Endothelial cell of umbilical vein (primary cell): ENCODE results near the gene PON1. TPM values are rescaled to one million over a fixed set of nuclear protein-coding genes. Genes with fewer than 3 reads are reported as not detected.
A peak's percentile ranks its signal among the peaks of the same experiment; 100 is the strongest.

Experiments
- Bru-seq: library from RNA; stranded (reverse); fragments of 400-500 nt; gene quantifications from one replicate; lab custom pipeline; 2021; lab: Mats Ljungman, UMichigan
- BruChase-seq, 2 experiments: library from RNA; stranded (reverse); fragments of 400-500 nt; gene quantifications; one replicate each; lab custom pipeline; 2021; lab: Mats Ljungman, UMichigan
- BruUV-seq: library from RNA; stranded (reverse); fragments of 400-500 nt; replicated peaks from 2 replicates; lab custom pipeline; 2021; lab: Mats Ljungman, UMichigan
- CTCF ChIA-PET: fragments of 300-600, 350-600 bp; sonication (Branson Sonifier 250); formaldehyde crosslinking; loops from one replicate; lab custom pipeline; 2021; ENCODE audit warnings: antibody characterized with exemption, inconsistent platforms; lab: Charles Lee
- POLR2A ChIA-PET: fragments of 300-600, 350-600 bp; sonication (Branson Sonifier 250); formaldehyde crosslinking; loops from one replicate; lab custom pipeline; 2021; ENCODE audit warnings: antibody characterized with exemption, inconsistent platforms; lab: Charles Lee
- DNase-seq: peaks from one replicate; pipeline ENCODE4 v3.0.0-alpha.2; 2011; ENCODE audit warnings: low read depth, low spot score
- FAIRE-seq: peaks from 2 replicates; lab custom pipeline; 2011; peaks lifted over from hg19 to GRCh38; lab: Jason Lieb, UNC
- H2AFZ ChIP-seq: 2 replicates; pipeline ENCODE4 v1.6.0; 2012; ENCODE audit warnings: low read depth, low read length, control low read depth, inconsistent platforms
- H3K27ac ChIP-seq: 2 replicates; pipeline ENCODE4 v1.5.1; 2011; ENCODE audit warnings: low read depth, mild to moderate bottlenecking, control low read depth, low read length, moderate library complexity; ENCODE audit not compliant: insufficient read depth
- H3K27me3 ChIP-seq, 2 experiments: 2 replicates each; pipeline versions ENCODE4 v1.6.0 to v1.6.1; 2011; ENCODE audit warnings: low read length in 2 of 2, mixed read lengths in 1 of 2; ENCODE audit not compliant: control insufficient read depth in 2 of 2, insufficient read depth in 2 of 2
- H3K36me3 ChIP-seq, 2 experiments: 2 replicates in 1 of 2; 3 replicates in 1 of 2; pipeline ENCODE4 v1.5.1; 2011; ENCODE audit warnings: low read length in 2 of 2, mild to moderate bottlenecking in 1 of 2, moderate library complexity in 1 of 2; ENCODE audit not compliant: control insufficient read depth in 2 of 2, insufficient read depth in 2 of 2; ENCODE audit errors: extremely low read depth in 1 of 2
- H3K4me1 ChIP-seq: 3 replicates; pipeline ENCODE4 v1.5.1; 2011; ENCODE audit warnings: mild to moderate bottlenecking, low read length; ENCODE audit not compliant: control insufficient read depth, insufficient read depth; ENCODE audit errors: extremely low read depth
- H3K4me2 ChIP-seq: 2 replicates; pipeline ENCODE4 v1.6.1; 2011; ENCODE audit warnings: low read length, control low read depth, mixed read lengths; ENCODE audit not compliant: insufficient read depth
- H3K4me3 ChIP-seq, 3 experiments: fragments of 200-600 bp in 1 of 3; sonication (generic), shearing (Covaris generic) in 1 of 3; replicated peaks in 1 of 3; 2 replicates each; pipeline ENCODE4 v1.5.1; 2011 to 2016; ENCODE audit warnings: control low read depth in 3 of 3, low read length in 3 of 3, mild to moderate bottlenecking in 2 of 3, inconsistent platforms in 1 of 3, low read depth in 1 of 3, moderate library complexity in 1 of 3; ENCODE audit not compliant: insufficient read depth in 1 of 3
- H3K79me2 ChIP-seq: 2 replicates; pipeline ENCODE4 v1.6.0; 2012; ENCODE audit warnings: low read length, inconsistent platforms; ENCODE audit not compliant: control insufficient read depth, insufficient read depth
- H3K9ac ChIP-seq: replicated peaks from 2 replicates; pipeline ENCODE3; 2011; ENCODE audit warnings: low read length, control low read depth; ENCODE audit not compliant: insufficient read depth; ENCODE audit errors: extremely low read depth
- H3K9me1 ChIP-seq: replicated peaks from 3 replicates; pipeline ENCODE4 v1.6.0; 2011; ENCODE audit warnings: mild to moderate bottlenecking, low read length; ENCODE audit not compliant: control insufficient read depth, insufficient read depth; ENCODE audit errors: extremely low read depth
- H3K9me3 ChIP-seq: replicated peaks from 2 replicates; pipeline ENCODE4 v1.5.1; 2012; ENCODE audit warnings: low read length, inconsistent platforms; ENCODE audit not compliant: control insufficient read depth, insufficient read depth
- H4K20me1 ChIP-seq: replicated peaks from 2 replicates; pipeline ENCODE3; 2011; ENCODE audit warnings: mild to moderate bottlenecking, low read length; ENCODE audit not compliant: control insufficient read depth, insufficient read depth; ENCODE audit errors: extremely low read depth
- GATA2 ChIP-seq: IDR thresholded peaks from 2 replicates; pipeline ENCODE4 v1.7.0; 2011; ENCODE audit warnings: low read depth, mild to moderate bottlenecking, moderate library complexity, mixed read lengths, low read length; ENCODE audit not compliant: insufficient read length, insufficient read depth
- POLR2AphosphoS5 ChIP-seq: IDR thresholded peaks from 2 replicates; pipeline ENCODE4 v1.6.1; 2012; ENCODE audit warnings: low read depth, mild to moderate bottlenecking, control low read depth, low read length, moderate library complexity; ENCODE audit not compliant: insufficient read depth
- dilution Hi-C: fragments of 300-500 bp; cut with MboI; formaldehyde crosslinking; loops from one replicate; pipeline ENCODE4 v1.15.0; 2019; ENCODE audit warnings: low sequenced_read_pairs; ENCODE audit not compliant: extremely low pct_ligation_motif_present
- intact Hi-C: fragments of 100-400 bp; cut with micrococcal nuclease; formaldehyde crosslinking; loops from one replicate; pipeline ENCODE4 v1.10.0; 2022
- long read RNA-seq: library from polyadenylated mRNA; stranded (forward); transcript quantifications from one replicate; pipeline ENCODE4 v2.0.0, GENCODE V29; 2021
- polyA minus RNA-seq, 3 experiments: library from RNA; depleted of rRNA, polyadenylated mRNA; stranded (reverse); fragments of >200 nt; gene quantifications; 1 replicate in 1 of 3; 2 replicates in 2 of 3; pipeline ENCODE4 v1.2.3, GENCODE V29; 2011
- polyA plus RNA-seq, 4 experiments: library from polyadenylated mRNA; depleted of rRNA in 3 of 4; stranded (reverse) in 3 of 4; unstranded in 1 of 4; fragments of >200 nt; gene quantifications; 2 replicates each; pipeline versions ENCODE4 v1.2.1 to v1.2.3, GENCODE V29; 2011 to 2012; ENCODE audit warnings: missing spikeins in 1 of 4
- total RNA-seq: library from RNA; stranded (reverse); gene quantifications from 2 replicates; pipeline ENCODE4 v1.2.3, GENCODE V29; 2021
- TF ChIP-seq, protein P1 (sequence below), 2 donors: IDR thresholded peaks; 1 replicate in 1 of 2; 2 replicates in 1 of 2; pipeline ENCODE4 v1.5.1; 2011; ENCODE audit warnings: low read length in 2 of 2, mild to moderate bottlenecking in 2 of 2, moderate library complexity in 2 of 2, control low read depth in 1 of 2, inconsistent platforms in 1 of 2, low read depth in 1 of 2; ENCODE audit not compliant: insufficient read depth in 1 of 2; ENCODE audit errors: extremely low read depth in 1 of 2

The PON1 gene
- total RNA-seq: not detected in 2 replicates
- polyA plus RNA-seq: not detected in 2 replicates
- not detected in 2 replicates for polyA plus RNA-seq (2011; cell fraction: cytosol; rRNA removed)
- polyA plus RNA-seq (2011; cell fraction: nucleus; rRNA removed): 0.11 and 0.49 TPM in 2 replicates
- not detected in 2 replicates for polyA plus RNA-seq (2012)
- polyA minus RNA-seq: not detected in 2 replicates
- polyA minus RNA-seq (2011; cell fraction: cytosol; rRNA and poly(A)+ RNA removed): not detected
- not detected in 2 replicates for polyA minus RNA-seq (2011; cell fraction: nucleus; rRNA and poly(A)+ RNA removed)
- Bru-seq, nascent RNA: percentile 11 among the genes with signal in this experiment
- BruChase-seq, experiment 1, labeled RNA remaining after a 6-hour chase: percentile 5 among the genes with signal in this experiment
- percentile 17 among the genes with signal in this experiment for BruChase-seq, experiment 2, labeled RNA remaining after a 2-hour chase
- long read RNA-seq: 0 reads

DNA sequence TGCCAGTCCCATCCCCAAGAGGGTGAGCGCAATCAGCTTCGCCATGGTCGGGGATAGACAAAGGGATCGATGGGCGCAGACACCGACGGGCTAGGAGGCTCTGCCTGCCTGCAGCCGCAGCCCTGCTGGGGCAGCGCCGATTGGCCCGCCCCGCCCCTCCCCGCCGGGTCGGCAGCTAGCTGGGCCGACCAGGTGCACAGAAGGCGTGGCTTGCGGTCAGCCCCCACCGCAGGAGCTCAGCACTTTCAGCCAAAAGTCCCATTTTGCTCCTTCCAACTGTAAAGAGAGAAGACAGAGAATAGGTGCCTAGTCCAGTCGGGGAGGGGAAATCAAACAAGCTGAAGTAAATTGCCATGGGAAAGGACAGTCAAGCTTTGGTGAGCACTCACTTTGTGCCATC, at the start of gene PON1:
PON1 (minus strand) TSS at position 102 of the 400 bp plus-strand sequence; CDS start at position 45, 57 bp downstream.
- no peaks in the 10 kb centered on the region for H3K9me3 ChIP-seq
- no peaks in the 10 kb centered on the region for H3K4me1 ChIP-seq
- H3K4me3 ChIP-seq: no peak within 1 kb of the TSS
- DNase-seq (no peak), FAIRE-seq (no peak)
- peaks cover 9 to 10% of the 10 kb centered on the region in 2 experiments for H3K27me3 ChIP-seq
- H3K9ac ChIP-seq: no peak within 1 kb of the TSS
- H3K4me2 ChIP-seq: no peak within 1 kb of the TSS
- no peak within 1 kb of the TSS for H3K27ac ChIP-seq
- no peaks in the 10 kb centered on the region for H3K79me2 ChIP-seq
- POLR2A ChIA-PET: no interaction called here
- CTCF ChIA-PET: interaction anchor here (1.3 kb wide), 1 partner anchor 35 kb away, joined by 3 read pairs; no protein-coding TSS in a partner anchor
- no peak for TF ChIP-seq GATA2
- H2AFZ ChIP-seq: no peak within 1 kb of the TSS
- no peaks in the 10 kb centered on the region for H3K36me3 ChIP-seq
- no peaks in the 10 kb centered on the region for H4K20me1 ChIP-seq
- dilution Hi-C loops: no loop called here
- no TSS peak for BruUV-seq
- no peaks in the 10 kb centered on the region for H3K9me1 ChIP-seq
- intact Hi-C loops: loop anchor here (1.0 kb wide), 1 partner anchor 8 kb away; no protein-coding TSS in a partner anchor

DNA sequence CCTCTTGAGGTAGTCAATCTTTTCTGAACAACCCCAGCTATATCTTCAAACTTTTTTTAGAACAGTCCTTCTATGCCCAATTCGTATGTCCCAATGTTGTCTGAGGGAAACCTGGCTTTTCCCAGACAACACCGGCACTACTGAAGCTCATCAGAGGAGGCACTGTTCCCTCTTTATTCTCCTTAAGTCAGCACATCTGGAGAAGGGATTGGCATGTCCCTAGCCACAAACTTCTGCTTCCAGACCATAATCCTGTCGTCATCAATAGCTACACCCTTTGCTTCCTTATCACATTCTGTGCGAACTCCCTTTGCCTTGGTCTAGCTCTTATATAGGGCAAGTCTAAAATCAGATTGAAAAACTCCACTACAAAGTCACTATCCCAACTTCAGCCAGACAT, 49.0 kb upstream of the PON1 start:
- no peaks in the 10 kb centered on the region for H3K36me3 ChIP-seq
- no peak overlapping the region for H3K27ac ChIP-seq
- FAIRE-seq (no peak), DNase-seq (no peak)
- H3K9me1 ChIP-seq: no peaks in the 10 kb centered on the region
- H2AFZ ChIP-seq: no peak overlapping the region
- TF ChIP-seq, protein P1, sequence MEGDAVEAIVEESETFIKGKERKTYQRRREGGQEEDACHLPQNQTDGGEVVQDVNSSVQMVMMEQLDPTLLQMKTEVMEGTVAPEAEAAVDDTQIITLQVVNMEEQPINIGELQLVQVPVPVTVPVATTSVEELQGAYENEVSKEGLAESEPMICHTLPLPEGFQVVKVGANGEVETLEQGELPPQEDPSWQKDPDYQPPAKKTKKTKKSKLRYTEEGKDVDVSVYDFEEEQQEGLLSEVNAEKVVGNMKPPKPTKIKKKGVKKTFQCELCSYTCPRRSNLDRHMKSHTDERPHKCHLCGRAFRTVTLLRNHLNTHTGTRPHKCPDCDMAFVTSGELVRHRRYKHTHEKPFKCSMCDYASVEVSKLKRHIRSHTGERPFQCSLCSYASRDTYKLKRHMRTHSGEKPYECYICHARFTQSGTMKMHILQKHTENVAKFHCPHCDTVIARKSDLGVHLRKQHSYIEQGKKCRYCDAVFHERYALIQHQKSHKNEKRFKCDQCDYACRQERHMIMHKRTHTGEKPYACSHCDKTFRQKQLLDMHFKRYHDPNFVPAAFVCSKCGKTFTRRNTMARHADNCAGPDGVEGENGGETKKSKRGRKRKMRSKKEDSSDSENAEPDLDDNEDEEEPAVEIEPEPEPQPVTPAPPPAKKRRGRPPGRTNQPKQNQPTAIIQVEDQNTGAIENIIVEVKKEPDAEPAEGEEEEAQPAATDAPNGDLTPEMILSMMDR (IDR thresholded peaks at IDR 0.05; ENCODE audit: extremely low read depth in 1 of 2, insufficient read depth in 1 of 2, low read depth in 1 of 2, low read length in 2 of 2): no peak
- no peak for TF ChIP-seq POLR2AphosphoS5
- H3K4me1 ChIP-seq: no peaks in the 10 kb centered on the region
- POLR2A ChIA-PET: no interaction called here
- no peaks in the 10 kb centered on the region for H3K79me2 ChIP-seq
- no peak overlapping the region for H3K4me3 ChIP-seq
- CTCF ChIA-PET: no interaction called here
- no TSS peak for BruUV-seq
- no peak overlapping the region for H3K4me2 ChIP-seq
- H3K9me3 ChIP-seq: no peaks in the 10 kb centered on the region
- no peaks in the 10 kb centered on the region for H3K27me3 ChIP-seq
- intact Hi-C loops (no loop called here), dilution Hi-C loops (no loop called here)
- H3K9ac ChIP-seq: no peak overlapping the region
- no peaks in the 10 kb centered on the region for H4K20me1 ChIP-seq
